ENCODE data around the gene DACH2.

DACH2 gene

GRCh38 chrX:86348669-86349068 is 200.4 kb downstream of the DACH2 start:
- H3K4me1 ChIP-seq (ENCODE audit: control insufficient read depth, insufficient read depth, low read length): no peaks in the 10 kb centered on the region
- no peak overlapping the region for H3K9ac ChIP-seq (ENCODE audit: low read length)
- H3K27me3 ChIP-seq (ENCODE audit: control insufficient read depth, insufficient read depth, low read length): no peaks in the 10 kb centered on the region

GRCh38 chrX:86349115-86349514 is 200.9 kb downstream of the DACH2 start:
- no peak overlapping the region for H3K27ac ChIP-seq (ENCODE audit: low read depth, low read length)
- no peak overlapping the region for H3K9ac ChIP-seq (ENCODE audit: low read length)
- no peaks in the 10 kb centered on the region for H3K36me3 ChIP-seq (ENCODE audit: control insufficient read depth, insufficient read depth, low read length)
- H3K4me3 ChIP-seq (ENCODE audit: low read length): no peak overlapping the region
- H3K27me3 ChIP-seq (ENCODE audit: control insufficient read depth, insufficient read depth, low read length): no peaks in the 10 kb centered on the region
- no peaks in the 10 kb centered on the region for H3K4me1 ChIP-seq (ENCODE audit: control insufficient read depth, insufficient read depth, low read length)

More at GRCh38 chrX:86348669-86349068, 200.4 kb downstream of the DACH2 start:
- Histone ChIP-seq H3K4me3 (ENCODE audit: low read length) (no peak overlapping the region), H3K36me3 (ENCODE audit: control insufficient read depth, insufficient read depth, low read length) (no peaks in the 10 kb centered on the region), H3K27ac (ENCODE audit: low read depth, low read length) (no peak overlapping the region)

DNA sequence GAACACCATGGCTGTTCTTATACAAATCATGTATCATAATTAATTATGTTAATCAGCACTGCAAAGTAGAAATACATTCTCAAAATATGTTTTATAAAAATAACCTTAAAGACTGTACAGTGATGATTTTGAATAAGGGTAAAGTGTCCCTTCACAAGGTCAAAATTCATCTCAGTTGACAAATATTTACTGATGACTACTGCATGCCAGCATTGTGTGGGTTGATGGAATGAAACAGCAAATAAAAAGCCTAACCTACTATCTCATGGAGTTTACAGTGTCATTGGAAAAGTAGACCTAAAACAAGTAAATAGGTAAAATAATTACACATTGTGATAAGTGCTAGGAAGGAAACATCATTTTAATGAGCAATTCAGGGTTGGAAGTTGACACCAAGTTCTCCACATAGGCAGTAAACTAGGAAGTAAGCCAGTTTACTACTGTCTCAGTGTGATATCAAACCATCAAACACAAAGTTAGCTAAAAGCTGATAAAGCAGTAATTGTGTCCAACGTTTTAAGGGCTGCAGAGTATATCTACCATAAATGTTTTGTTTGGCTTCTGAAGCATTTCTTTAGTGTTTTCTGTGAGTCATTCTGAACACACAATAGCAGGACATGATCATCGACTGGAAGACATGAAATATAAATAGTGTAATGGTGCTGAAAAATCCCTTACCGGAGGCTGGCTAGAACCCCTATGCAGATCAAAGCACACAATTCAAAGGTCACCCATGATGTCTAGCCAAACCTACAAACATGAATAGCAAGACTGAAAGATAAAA is 221.8 kb downstream of the DACH2 start:
- no peaks in the 10 kb centered on the region for H3K4me1 ChIP-seq (ENCODE audit: control insufficient read depth, insufficient read depth, low read length)
- no peak overlapping the region for H3K9ac ChIP-seq (ENCODE audit: low read length)
- no peaks in the 10 kb centered on the region for H3K36me3 ChIP-seq (ENCODE audit: control insufficient read depth, insufficient read depth, low read length)
- H3K27ac ChIP-seq (ENCODE audit: low read depth, low read length): no peak overlapping the region
- H3K27me3 ChIP-seq (ENCODE audit: control insufficient read depth, insufficient read depth, low read length): no peaks in the 10 kb centered on the region
- H3K4me3 ChIP-seq (ENCODE audit: low read length): no peak overlapping the region

DNA sequence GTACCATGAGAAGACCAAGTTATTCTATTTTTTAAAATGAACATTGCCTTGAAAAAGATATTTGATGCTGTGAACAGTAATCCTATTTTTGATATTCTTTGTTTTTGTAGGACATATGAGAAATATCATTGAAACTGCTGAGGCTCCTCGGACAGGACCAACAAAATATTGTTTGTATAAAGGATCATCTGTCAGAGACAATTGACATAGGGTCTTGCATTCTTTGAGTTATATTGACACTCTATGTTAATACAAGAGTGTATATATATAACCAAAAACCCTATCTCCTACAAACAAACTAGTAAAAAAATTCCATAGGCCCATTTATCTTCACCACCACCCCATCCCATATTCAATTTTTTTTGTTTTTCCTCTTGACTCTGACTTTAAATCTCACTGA is 222.7 kb downstream of the DACH2 start:
- Histone ChIP-seq H3K27me3 (ENCODE audit: control insufficient read depth, insufficient read depth, low read length) (no peaks in the 10 kb centered on the region), H3K36me3 (ENCODE audit: control insufficient read depth, insufficient read depth, low read length) (no peaks in the 10 kb centered on the region), H3K4me3 (ENCODE audit: low read length) (no peak overlapping the region), H3K27ac (ENCODE audit: low read depth, low read length) (no peak overlapping the region), H3K9ac (ENCODE audit: low read length) (no peak overlapping the region), H3K4me1 (ENCODE audit: control insufficient read depth, insufficient read depth, low read length) (no peaks in the 10 kb centered on the region)

DNA sequence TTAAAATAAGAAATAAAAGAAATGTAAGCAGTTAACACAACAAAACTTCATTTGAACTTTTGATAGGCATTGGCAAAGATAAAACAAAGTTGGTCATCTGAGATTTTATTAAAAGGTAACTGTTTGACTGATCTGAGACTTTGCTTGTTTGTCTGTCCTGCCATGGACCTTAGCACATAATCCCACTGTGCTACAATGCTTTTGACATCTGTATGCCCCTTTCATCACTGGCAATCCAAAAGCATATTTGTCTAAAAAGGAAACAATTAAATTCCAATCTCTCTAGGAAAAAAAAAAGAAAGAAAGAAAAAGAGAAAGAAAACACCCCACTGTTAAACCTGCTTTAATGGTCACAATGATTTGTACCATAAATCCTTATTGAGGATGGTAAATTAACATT is 231.0 kb downstream of the DACH2 start:
- no peaks in the 10 kb centered on the region for H3K36me3 ChIP-seq (ENCODE audit: control insufficient read depth, insufficient read depth, low read length)
- H3K27ac ChIP-seq (ENCODE audit: low read depth, low read length): no peak overlapping the region
- no peak overlapping the region for H3K9ac ChIP-seq (ENCODE audit: low read length)
- H3K27me3 ChIP-seq (ENCODE audit: control insufficient read depth, insufficient read depth, low read length): no peaks in the 10 kb centered on the region
- H3K4me3 ChIP-seq (ENCODE audit: low read length): no peak overlapping the region
- H3K4me1 ChIP-seq (ENCODE audit: control insufficient read depth, insufficient read depth, low read length): no peaks in the 10 kb centered on the region

GRCh38 chrX:86383681-86384540 is 235.7 kb downstream of the DACH2 start:
- Histone ChIP-seq H3K27me3 (ENCODE audit: control insufficient read depth, insufficient read depth, low read length) (no peaks in the 10 kb centered on the region), H3K4me3 (ENCODE audit: low read length) (no peak overlapping the region)

GRCh38 chrX:86407371-86407770 is 259.1 kb downstream of the DACH2 start:
- H3K27me3 ChIP-seq (ENCODE audit: control insufficient read depth, insufficient read depth, low read length): no peaks in the 10 kb centered on the region
- no peak overlapping the region for H3K4me3 ChIP-seq (ENCODE audit: low read length)
- H3K36me3 ChIP-seq (ENCODE audit: control insufficient read depth, insufficient read depth, low read length): no peaks in the 10 kb centered on the region
- H3K4me1 ChIP-seq (ENCODE audit: control insufficient read depth, insufficient read depth, low read length): no peaks in the 10 kb centered on the region
- H3K9ac ChIP-seq (ENCODE audit: low read length): no peak overlapping the region
- H3K27ac ChIP-seq (ENCODE audit: low read depth, low read length): no peak overlapping the region

More at GRCh38 chrX:86383681-86384540, 235.7 kb downstream of the DACH2 start:
- no peaks in the 10 kb centered on the region for H3K4me1 ChIP-seq (ENCODE audit: control insufficient read depth, insufficient read depth, low read length)
- H3K27ac ChIP-seq (ENCODE audit: low read depth, low read length): no peak overlapping the region
- no peaks in the 10 kb centered on the region for H3K36me3 ChIP-seq (ENCODE audit: control insufficient read depth, insufficient read depth, low read length)
- no peak overlapping the region for H3K9ac ChIP-seq (ENCODE audit: low read length)

GRCh38 chrX:86421771-86422170 is 273.5 kb downstream of the DACH2 start:
- H3K27me3 ChIP-seq (ENCODE audit: control insufficient read depth, insufficient read depth, low read length): no peaks in the 10 kb centered on the region
- no peak overlapping the region for H3K4me3 ChIP-seq (ENCODE audit: low read length)
- H3K9ac ChIP-seq (ENCODE audit: low read length): no peak overlapping the region
- no peak overlapping the region for H3K27ac ChIP-seq (ENCODE audit: low read depth, low read length)
- no peaks in the 10 kb centered on the region for H3K4me1 ChIP-seq (ENCODE audit: control insufficient read depth, insufficient read depth, low read length)
- H3K36me3 ChIP-seq (ENCODE audit: control insufficient read depth, insufficient read depth, low read length): no peaks in the 10 kb centered on the region

DNA sequence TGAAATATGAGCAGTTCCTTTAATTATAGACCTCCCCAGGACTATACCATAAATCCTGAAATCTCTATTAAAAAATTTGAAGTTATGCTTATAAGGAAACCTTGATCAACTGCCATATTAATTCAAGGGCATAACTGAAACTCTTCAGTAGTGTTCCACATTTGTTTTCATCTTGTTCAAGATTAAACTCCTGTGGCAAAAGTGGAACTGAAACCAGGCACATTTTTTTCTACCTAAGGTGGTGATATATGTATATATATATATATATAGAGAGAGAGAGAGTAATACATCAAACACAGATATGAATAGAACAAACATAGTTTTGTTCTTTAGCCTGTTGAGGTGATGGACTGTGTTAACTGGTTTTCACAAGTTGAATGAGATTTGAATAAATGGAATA is 287.9 kb downstream of the DACH2 start:
- no peaks in the 10 kb centered on the region for H3K27me3 ChIP-seq (ENCODE audit: control insufficient read depth, insufficient read depth, low read length)
- H3K9ac ChIP-seq (ENCODE audit: low read length): no peak overlapping the region
- no peaks in the 10 kb centered on the region for H3K4me1 ChIP-seq (ENCODE audit: control insufficient read depth, insufficient read depth, low read length)

GRCh38 chrX:86455495-86455894 is 307.2 kb downstream of the DACH2 start:
- Histone ChIP-seq H3K4me3 (ENCODE audit: low read length) (no peak overlapping the region), H3K9ac (ENCODE audit: low read length) (no peak overlapping the region), H3K27ac (ENCODE audit: low read depth, low read length) (no peak overlapping the region), H3K27me3 (ENCODE audit: control insufficient read depth, insufficient read depth, low read length) (no peaks in the 10 kb centered on the region), H3K4me1 (ENCODE audit: control insufficient read depth, insufficient read depth, low read length) (no peaks in the 10 kb centered on the region), H3K36me3 (ENCODE audit: control insufficient read depth, insufficient read depth, low read length) (no peaks in the 10 kb centered on the region)

More for the DNA sequence above, 287.9 kb downstream of the DACH2 start:
- Histone ChIP-seq H3K27ac (ENCODE audit: low read depth, low read length) (no peak overlapping the region), H3K36me3 (ENCODE audit: control insufficient read depth, insufficient read depth, low read length) (no peaks in the 10 kb centered on the region), H3K4me3 (ENCODE audit: low read length) (no peak overlapping the region)

DNA sequence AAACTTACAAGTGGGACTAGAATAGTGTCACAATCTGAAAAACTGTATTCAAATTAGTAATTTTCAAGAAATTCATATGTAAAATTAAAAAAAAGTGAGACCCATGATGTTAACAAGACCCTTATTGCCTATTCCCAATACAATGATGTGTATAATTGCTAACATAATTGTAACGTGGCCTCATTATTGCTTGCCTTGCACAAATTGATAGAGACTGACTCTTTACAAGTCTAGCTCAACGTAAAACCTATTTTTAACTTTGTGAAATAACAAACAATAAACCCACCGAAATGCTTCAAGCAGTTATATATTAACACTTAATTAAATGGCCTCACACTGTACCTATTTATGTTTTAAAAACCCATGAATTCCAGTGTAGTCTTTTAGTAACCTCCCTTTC is 312.5 kb downstream of the DACH2 start:
- no peak overlapping the region for H3K27ac ChIP-seq (ENCODE audit: low read depth, low read length)
- H3K27me3 ChIP-seq (ENCODE audit: control insufficient read depth, insufficient read depth, low read length): no peaks in the 10 kb centered on the region
- no peaks in the 10 kb centered on the region for H3K4me1 ChIP-seq (ENCODE audit: control insufficient read depth, insufficient read depth, low read length)

GRCh38 chrX:86504297-86504696 is 356.0 kb downstream of the DACH2 start:
- no peaks in the 10 kb centered on the region for H3K36me3 ChIP-seq (ENCODE audit: control insufficient read depth, insufficient read depth, low read length)
- no peak overlapping the region for H3K4me3 ChIP-seq (ENCODE audit: low read length)
- no peak overlapping the region for H3K27ac ChIP-seq (ENCODE audit: low read depth, low read length)
- no peaks in the 10 kb centered on the region for H3K4me1 ChIP-seq (ENCODE audit: control insufficient read depth, insufficient read depth, low read length)
- H3K27me3 ChIP-seq (ENCODE audit: control insufficient read depth, insufficient read depth, low read length): no peaks in the 10 kb centered on the region
- no peak overlapping the region for H3K9ac ChIP-seq (ENCODE audit: low read length)

More for the DNA sequence above, 312.5 kb downstream of the DACH2 start:
- Histone ChIP-seq H3K36me3 (ENCODE audit: control insufficient read depth, insufficient read depth, low read length) (no peaks in the 10 kb centered on the region), H3K9ac (ENCODE audit: low read length) (no peak overlapping the region), H3K4me3 (ENCODE audit: low read length) (no peak overlapping the region)

All from rectal smooth muscle tissue (tissue), 1 donor.